Caki2 (cell line): Measurements from ENCODE around the gene CSF1R. TPM values are rescaled to one million over a fixed set of nuclear protein-coding genes. Genes with fewer than 3 reads are reported as not detected.

Source experiments
- DNase-seq: peaks from one replicate; pipeline ENCODE4 v3.0.0-alpha.2; 2015; ENCODE audit warnings: low read depth
- in situ Hi-C: cut with HindIII; loops from 2 replicates; pipeline ENCODE4 v1.10.0; 2016; ENCODE audit warnings: low sequenced_read_pairs, low pct_unique_long_range_greater_than_20kb, mixed read lengths
- total RNA-seq: library from RNA; depleted of rRNA; stranded (reverse); fragments of >200 nt; shearing (Covaris generic); gene quantifications from 2 replicates; pipeline ENCODE4 v1.2.3, GENCODE V29; 2014; ENCODE audit warnings: low replicate concordance

CSF1R gene
- total RNA-seq, 1 experiment from 2014 or later: not detected

DNA sequence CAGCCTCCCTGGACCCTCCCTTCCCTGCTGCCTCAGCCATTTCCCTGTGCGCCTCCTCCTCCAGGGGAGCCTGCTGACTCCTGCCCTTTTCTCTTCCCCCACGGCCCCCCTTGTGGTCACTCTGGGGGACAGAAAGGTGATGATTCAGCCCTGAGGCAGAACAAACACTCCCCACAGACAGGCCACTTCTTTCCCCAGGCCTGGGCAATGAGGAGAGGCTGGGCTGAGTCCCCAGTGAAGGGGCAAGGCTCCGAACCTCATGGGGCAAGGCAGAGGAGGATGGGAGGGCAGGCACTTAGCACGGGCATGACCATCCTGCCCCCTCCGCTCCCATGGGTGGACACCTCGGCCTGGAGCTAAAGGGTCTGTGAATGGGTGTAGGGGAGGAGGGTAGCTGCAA is 21.0 kb downstream of the CSF1R start:
- DNase-seq: no peak
- in situ Hi-C loops: no loop called here

DNA sequence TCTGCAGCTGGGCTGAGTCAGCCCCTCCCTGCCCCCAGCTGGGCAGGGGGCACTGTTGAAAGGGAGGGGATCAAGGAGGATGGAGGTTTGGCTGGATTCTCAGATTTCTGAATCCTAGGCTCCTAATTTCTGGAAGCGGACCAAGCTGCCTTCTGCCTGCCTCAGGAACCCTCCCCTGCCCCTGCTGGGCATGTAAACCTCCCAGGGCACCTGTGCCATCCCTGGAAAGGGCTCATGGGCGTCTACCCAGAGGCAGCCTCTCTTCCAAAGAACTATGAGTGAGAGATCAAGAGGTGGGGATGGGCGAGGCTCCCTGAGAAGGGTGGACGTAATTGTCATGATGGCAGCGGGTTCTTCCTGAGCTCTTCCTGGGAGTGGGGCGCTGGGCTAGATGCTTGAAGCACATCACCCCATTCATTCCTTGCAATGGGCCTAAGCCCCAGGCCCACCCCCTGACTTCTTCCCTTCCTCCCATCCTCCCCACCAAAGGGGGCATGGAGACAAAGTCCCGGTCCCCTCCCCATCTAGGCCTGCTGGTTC is 21.6 kb downstream of the CSF1R start:
- in situ Hi-C loops: no loop called here
- DNase-seq: no peak

DNA sequence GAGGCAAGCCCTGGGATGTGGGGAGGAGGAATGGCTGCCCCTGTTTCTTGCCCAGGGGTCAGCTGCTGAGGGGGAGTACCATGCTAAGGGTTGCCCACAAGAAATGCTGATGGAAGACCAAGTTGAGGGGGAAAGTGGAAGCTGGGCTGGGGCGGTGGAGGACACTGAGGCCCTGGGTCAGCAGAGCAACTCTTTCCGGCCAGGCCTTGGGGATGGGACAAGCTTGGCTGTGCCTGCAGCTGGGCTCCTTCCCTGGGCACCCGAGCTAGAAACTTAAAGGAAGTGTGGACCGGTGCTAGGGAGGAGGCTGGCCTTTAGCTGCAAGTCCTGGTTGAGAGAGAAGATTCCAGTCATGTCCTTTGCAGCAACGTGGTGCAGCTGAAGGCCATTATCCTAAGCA is 22.7 kb downstream of the CSF1R start:
- DNase-seq: no peak
- in situ Hi-C loops: no loop called here

DNA sequence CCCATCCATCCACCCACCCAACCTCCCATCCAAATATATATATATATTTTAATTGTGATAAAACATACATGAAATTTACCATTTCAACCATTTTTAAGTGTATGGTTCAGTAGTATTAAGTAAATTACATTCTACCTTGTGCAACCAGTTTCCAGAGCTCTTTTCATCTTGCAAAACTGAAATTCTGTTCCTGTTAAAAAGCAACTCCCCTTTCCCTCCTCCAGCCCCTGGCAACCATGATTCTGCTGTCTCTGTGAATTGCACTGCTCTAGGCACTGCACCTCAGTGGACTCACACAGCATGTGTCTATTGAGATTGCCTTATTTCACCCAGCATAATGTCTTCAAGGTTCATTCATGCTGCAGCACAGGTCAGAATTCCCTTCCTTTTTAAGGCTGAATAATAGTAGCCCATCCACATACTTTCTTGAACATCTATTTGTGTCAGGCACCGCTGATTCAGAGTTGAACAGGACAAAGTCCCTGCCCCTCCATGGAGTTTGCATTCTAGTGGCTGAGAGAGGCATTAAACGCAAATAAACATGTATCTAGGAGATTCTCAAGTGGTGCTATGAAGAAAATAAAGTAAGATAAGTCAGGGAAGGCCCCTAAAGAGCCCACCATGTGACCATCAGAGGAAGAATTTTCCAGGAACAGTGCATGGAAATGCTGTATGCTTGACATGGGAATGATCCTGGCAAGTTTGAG is 24.0 kb downstream of the CSF1R start:
- in situ Hi-C loops: no loop called here
- no peak for DNase-seq

DNA sequence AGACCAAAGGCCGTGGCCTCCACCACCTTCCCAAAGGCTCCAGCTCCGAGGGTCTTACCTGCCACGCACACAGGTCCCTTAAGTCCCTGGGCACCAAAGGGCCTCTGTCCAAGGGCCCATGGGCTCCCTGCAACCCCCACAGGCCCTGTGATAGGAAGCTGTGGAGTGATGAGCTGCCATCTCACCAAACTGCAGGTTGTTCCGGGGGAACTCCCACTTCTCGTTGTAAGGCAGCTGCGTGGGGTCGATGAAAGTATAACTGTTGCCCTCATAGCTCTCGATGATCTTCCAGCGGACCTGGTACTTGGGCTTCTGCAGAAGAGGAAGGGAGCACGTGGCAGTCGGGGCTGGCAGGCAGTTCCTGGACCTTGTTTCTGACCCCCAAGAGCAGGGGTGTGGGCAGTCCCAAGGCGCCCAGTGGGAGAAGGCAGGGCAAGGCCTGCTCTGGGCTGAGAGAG is 24.8 kb downstream of the CSF1R start:
- in situ Hi-C loops: no loop called here
- no peak for DNase-seq

DNA sequence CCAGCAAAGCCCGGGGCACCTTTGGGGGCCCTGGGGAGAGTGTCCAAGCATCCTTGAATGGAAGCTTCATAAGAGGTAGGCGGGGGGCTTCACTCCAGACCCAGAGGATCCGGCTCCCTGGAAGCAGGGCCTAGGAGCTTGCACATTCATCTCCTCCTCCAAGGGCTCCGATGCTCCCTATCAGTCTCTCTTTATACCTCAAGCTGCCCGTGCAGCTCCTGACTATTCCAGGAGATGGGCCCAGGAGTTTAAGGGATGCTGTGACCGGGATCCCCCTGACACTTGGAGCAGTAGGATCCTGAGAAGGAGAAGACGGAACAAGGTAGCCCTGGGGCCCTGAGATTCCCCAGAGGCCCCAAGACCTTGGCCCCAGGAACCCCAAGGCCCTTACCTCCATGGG is 25.9 kb downstream of the CSF1R start:
- in situ Hi-C loops: no loop called here
- DNase-seq: no peak

DNA sequence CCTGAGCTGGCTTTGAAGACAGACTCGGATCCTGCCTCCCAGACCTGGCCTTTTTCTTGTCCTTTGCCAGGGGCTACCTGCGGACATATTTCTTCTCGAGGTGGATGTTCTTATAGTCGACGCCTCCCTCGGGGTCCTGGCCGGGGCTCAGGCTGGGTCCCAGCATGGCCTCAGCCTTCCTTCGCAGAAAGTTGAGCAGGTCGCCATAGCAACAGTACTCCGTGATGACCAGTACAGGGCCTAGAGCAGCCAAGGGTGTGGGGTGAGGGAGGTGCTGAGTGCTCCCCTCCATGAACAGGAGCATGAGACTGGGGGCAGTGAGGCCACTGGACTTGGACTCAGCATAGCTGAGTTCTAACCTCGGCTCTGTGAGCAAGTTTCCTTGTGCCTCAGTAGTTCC is 26.7 kb downstream of the CSF1R start:
- DNase-seq: no peak

DNA sequence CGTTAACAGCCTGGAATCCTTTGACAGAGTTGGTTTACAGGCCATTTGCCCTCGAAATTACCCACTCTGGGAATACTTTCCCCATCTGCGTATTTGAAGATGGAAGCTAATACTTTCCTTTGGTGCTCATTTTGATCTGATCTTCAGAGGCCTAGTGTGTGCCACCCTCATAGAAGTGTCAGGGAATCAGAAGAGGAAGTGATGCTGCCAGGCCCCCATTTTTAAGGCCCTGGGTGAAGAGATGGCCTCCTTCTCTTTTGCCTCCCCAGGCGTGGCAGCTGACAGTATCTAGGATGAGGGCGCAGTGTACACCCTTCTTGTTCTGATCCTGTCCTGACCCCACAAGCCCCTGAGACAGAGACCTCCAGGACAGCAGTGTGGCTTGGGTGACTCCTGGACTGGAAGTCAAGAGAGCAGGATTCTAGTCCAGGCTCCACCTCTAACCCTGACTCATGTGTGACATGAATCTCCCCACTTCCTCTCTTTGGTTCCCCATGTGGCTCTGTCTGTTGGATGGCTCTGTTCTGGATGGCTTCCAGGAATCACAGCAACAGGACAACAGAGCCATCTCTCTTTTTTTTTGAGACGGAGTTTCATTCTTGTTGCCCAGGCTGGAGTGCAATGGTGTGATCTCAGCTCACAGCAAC is 27.8 kb downstream of the CSF1R start:
- peak; percentile 21 for DNase-seq
- in situ Hi-C loops: no loop called here

More for the DNA sequence above, 26.7 kb downstream of the CSF1R start:
- in situ Hi-C loops: no loop called here

DNA sequence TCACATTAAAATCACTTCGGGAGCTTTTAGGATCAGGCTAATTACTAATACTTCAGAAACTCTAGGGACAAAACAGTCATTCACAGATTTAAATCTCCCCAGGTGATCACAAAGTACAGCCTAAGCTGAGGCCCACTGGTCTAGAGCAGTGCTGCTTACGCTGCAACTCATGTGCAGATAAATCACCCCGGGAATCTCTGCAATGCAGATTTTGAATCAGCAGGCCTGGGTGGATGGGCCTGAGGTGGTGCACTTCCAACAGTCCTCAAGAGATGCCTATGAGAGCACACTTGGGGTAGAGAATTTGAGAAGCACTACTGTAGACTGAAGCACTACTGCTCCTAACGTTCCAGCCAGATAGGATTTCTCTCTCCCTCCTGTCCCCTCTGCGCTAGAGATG is 28.4 kb downstream of the CSF1R start:
- no peak for DNase-seq
- in situ Hi-C loops: no loop called here

DNA sequence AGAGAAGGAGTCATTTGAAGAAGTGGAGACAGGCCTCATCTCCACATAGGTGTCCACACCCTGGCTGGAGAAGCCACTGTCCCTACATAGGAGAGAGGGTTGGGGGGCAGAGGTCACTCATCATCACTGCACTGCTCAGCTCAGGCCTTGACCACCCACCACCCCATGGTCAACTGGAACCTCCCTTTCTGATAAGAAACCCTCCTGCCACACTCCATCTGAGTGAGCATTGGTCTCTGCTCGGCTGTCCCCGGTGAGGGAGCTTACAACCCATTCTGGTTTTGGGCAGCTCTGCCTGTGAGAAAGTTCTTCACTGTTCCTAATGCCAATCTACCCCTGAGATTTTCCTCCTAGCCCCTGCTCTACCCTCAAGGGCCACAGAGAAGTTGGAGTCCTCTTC is 28.8 kb downstream of the CSF1R start:
- in situ Hi-C loops: no loop called here
- DNase-seq: no peak

DNA sequence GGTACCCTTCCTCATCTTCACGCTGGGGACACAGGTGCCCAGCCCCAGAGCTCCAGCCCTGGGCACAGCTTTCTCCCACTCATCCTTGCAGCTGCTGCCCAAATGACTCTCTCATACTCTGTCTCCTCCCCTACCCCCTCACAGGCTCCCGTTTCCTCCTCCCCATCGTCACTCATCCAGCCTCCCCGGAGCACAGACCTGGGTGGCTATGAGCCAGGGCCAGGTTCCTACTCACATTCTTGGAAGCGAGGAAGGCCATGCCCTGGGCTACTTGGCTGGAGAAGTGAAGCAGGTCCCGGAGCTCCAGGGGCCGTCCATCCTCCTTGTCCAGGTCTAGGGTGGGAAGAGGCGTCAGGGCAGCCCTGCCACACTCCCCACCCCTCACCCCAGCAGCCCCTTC is 29.3 kb downstream of the CSF1R start:
- in situ Hi-C loops: no loop called here

DNA sequence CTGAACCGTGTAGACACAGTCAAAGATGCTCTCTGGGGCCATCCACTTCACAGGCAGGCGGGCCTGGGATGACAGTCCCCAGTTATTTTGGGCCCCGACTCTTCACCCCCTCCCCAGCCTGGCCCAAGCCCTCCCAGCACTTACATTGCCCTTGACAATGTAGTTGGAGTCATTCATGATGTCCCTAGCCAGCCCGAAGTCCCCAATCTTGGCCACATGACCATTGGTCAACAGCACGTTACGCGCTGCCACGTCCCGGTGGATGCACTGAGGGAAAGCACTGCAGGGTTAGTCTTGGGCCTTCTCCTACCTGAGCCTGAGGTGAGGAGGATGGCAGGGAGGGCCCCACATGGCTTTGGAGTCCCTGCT is 30.3 kb downstream of the CSF1R start:
- in situ Hi-C loops: no loop called here
- no peak for DNase-seq

More for the DNA sequence above, 29.3 kb downstream of the CSF1R start:
- DNase-seq: no peak

DNA sequence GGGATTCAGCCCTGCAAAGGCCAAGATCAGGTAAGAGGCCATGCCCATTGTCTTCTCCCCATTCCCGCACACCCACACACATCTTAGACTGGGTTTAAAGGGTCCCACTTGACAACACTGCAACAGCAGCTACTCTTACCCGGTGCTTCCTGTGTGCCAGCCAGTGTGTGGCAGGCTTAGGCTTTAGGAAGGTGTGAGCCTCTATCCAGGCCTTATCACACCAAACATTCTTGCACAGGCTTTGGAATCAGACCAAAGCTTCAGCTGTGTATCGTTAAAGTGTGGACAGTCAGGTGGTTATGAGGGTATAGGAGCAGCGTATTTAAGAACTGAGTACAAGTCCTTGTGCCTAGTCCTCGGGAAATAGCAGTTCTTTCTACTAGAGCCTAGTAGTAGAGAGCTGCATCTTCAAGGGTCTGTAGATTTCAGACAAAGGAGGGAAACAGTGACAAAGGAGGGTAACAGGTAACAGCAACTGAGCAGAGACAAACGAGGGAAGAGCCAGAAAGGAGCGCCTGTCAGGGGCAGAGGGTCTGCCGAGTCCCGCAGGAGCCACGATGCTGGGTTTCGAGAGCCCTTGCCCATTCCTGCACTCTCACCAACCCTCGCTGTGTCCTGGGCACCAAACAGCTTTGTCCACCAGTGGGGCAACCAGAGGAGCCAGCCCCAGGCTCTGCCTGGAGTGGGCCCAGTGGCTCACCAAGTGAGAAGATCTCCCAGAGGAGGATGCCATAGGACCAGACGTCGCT is 30.9 kb downstream of the CSF1R start:
- no peak for DNase-seq
- in situ Hi-C loops: no loop called here

DNA sequence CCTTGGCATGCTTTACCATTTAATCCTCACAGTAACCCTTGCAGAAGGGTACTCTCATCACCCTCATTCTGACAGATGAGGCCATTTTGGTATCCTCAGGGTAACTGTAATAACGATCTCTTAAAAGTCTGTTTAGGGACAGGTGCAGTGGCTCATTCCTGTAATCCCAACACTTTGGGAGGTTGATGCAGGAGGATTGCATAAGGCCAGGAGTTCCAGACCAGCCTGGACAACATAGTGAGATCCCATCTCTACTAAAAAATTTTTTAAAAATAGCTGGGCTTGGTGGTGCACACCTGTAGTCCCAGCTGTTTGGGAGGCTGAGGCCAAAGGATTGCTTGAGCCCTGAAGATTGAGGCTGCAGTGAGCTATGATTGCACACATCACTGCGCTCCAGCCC is 31.8 kb downstream of the CSF1R start:
- in situ Hi-C loops: no loop called here
- no peak for DNase-seq

DNA sequence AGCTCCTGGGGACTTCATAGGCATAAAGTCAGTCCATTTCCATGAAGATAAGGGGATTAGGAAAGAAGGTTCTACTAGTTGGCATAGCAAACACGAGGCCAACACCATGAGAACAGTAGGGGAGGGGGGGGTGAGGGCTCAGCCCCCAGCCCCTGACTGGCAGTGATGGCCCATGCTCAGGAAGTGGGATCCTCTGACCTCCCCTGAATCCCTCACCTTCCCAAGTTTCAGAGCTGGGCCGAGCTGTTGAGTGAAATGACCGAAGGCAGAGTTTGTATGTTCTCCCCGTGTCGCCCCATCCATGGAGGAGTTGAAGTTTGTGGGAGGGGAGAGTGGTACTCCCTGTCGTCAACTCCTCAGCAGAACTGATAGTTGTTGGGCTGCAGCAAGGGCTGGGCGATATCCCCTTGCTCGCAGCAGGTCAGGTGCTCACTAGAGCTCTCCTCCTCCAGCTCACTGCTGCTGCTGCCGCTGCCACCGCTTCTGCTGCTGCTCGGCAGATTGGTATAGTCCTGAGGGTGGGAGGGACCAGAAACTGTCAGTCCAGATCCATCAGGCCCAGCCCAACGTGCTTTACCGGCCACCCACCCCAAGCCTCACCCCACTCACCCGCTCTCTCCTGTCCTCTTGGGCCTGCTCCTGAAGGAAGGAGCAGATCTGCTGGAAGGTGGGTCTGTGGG is 32.5 kb downstream of the CSF1R start:
- in situ Hi-C loops: no loop called here
- no peak for DNase-seq

DNA sequence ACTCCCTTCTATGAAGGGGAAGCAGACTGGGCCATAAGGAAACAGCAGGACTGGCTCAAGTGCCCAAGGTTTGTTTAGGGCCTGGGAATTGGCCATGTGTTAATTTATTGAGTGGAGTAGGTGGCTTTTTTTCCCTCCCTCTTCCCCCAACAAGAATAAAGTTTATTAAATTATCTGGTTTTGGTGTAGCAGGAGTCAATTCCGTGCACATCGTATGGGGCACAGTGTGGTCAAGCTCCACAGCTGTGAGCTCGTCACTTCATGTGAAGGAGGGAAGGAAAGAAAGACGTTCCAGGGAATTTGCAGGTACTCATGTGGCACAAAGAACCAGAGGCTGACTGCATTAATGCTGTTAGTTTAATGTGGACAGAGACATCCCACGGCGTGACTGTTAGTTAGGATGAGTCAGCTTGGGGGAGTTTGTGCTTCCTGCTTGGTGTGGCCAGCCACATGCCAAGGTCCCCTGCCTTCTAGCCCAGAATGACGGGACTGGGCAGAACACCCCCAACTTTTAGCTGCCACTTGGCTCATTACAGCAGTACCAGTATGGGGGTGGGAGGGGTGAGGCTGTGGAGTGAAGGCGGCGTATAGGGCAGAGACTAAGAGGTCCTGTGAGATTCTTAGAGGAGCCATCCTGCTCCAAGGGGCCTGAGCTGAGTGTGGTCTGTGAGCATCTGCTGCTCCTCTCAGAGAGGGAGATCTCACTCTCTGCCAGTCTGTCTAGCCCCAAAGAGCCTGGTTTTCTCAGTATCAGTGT is 33.2 kb downstream of the CSF1R start:
- DNase-seq: peak; percentile 66
- in situ Hi-C loops: no loop called here

DNA sequence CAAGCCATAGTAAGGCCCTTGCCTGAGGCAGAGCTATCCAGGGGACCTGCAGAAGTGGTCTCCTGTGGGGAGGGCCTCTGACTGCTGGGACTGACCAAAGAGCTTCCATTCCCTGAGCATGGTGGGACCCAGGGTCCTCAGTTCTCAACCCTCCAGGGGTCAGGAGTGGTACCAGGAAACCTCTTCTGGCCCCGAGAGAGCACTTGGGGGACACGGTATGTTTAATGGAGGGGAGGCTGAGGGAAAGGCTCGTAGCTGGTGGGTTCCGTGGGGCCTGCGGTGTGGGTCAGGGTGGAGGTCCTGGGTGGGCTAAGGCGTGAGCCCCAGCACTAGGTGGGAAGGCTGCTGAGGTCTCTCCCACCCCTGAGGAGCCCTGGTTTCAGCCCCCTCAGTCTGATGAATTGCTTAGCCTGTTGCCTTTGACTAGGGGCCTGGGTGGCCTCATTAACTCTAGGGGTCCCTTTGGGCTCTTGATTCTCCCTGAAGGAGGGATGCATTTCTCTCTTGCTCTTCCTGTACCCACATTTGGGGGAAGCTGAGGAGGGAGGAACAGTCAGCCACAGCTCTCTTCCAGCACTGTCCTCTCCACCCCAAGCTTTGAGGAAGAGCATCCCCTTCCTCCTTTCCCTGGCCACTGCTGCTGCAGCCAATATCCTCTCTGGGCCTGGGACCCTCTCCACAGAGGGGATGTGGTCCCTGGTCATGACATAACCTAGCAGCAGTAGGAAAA is 34.0 kb downstream of the CSF1R start:
- no peak for DNase-seq
- in situ Hi-C loops: no loop called here
